HepG2 (cell line): Measurements from ENCODE around the gene GYPC. TPM values are rescaled to one million over a fixed set of nuclear protein-coding genes. Genes with fewer than 3 reads are reported as not detected.

Experiments used
- ATAC-seq: fragments of 200-7000 bp; cut with Tn5 transposase; 3 replicates; pipeline ENCODE4 v1.9.1; 2020; ENCODE audit warnings: mild to moderate bottlenecking, moderate library complexity
- BruUV-seq: library from RNA; stranded (reverse); fragments of 400-500 nt; replicated peaks from 2 replicates; lab custom pipeline; 2021; lab: Mats Ljungman, UMichigan
- CTCF ChIA-PET: fragments of 300-600 bp; formaldehyde crosslinking; extraction: SDS; loops from one replicate; lab custom pipeline; 2021; ENCODE audit warnings: low total read pairs, inconsistent platforms, low intra/inter-chr PET ratio; lab: Yijun Ruan, JAX
- POLR2A ChIA-PET: fragments of 350-600 bp; sonication (Branson Sonifier 250); formaldehyde crosslinking; loops from one replicate; lab custom pipeline; 2020; ENCODE audit warnings: antibody characterized with exemption, inconsistent platforms; lab: Yijun Ruan, JAX
- DNase-seq: peaks from one replicate; pipeline ENCODE4 v3.0.0-alpha.2; 2015; ENCODE audit warnings: low spot score
- FAIRE-seq: peaks from 3 replicates; lab custom pipeline; 2011; peaks lifted over from hg19 to GRCh38; lab: Jason Lieb, UNC
- H2AFZ ChIP-seq: one replicate; pipeline ENCODE4 v1.6.1; 2011; ENCODE audit warnings: low read length, inconsistent platforms
- H3K27ac ChIP-seq: fragments of 300-600 bp; 3 replicates; pipeline ENCODE4 v1.8.0; 2011; ENCODE audit warnings: mixed run types, mild to moderate bottlenecking, mixed read lengths, low read length, inconsistent platforms; ENCODE audit not compliant: insufficient read depth; ENCODE audit errors: extremely low read length
- H3K27me3 ChIP-seq, 2 experiments: fragments of 200-600 bp in 1 of 2; 2 replicates in 1 of 2; 3 replicates in 1 of 2; pipeline versions ENCODE4 v1.6.0 to v1.8.0; 2011; ENCODE audit warnings: low read length in 2 of 2, mild to moderate bottlenecking in 2 of 2, moderate library complexity in 2 of 2, inconsistent platforms in 1 of 2; ENCODE audit not compliant: insufficient read depth in 2 of 2, control insufficient read depth in 1 of 2
- H3K36me3 ChIP-seq, 2 experiments: fragments of 200-600 bp in 1 of 2; replicated peaks in 1 of 2; 2 replicates in 1 of 2; 3 replicates in 1 of 2; pipeline versions ENCODE4 v1.5.1 to v1.8.0; 2011; ENCODE audit warnings: low read length in 2 of 2, inconsistent platforms in 1 of 2; ENCODE audit not compliant: insufficient read depth in 2 of 2, control insufficient read depth in 1 of 2
- H3K4me1 ChIP-seq: 2 replicates; pipeline ENCODE4 v1.5.1; 2012; ENCODE audit warnings: low read length, inconsistent platforms; ENCODE audit not compliant: insufficient read depth
- H3K4me2 ChIP-seq: 2 replicates; pipeline ENCODE4 v1.6.0; 2011; ENCODE audit warnings: low read depth, low read length, inconsistent platforms
- H3K4me3 ChIP-seq, 3 experiments: fragments of 200-600 bp in 1 of 3; sonication (generic), shearing (Covaris generic) in 1 of 3; replicated peaks in 1 of 3; 2 replicates each; pipeline ENCODE4 v1.5.1; 2011 to 2016; ENCODE audit warnings: low read length in 3 of 3, inconsistent platforms in 2 of 3, low read depth in 2 of 3, mild to moderate bottlenecking in 2 of 3, control low read depth in 1 of 3, mixed read lengths in 1 of 3; ENCODE audit not compliant: insufficient read depth in 1 of 3
- H3K79me2 ChIP-seq: one replicate; pipeline ENCODE4 v1.6.1; 2011; ENCODE audit warnings: low read length, inconsistent platforms; ENCODE audit not compliant: insufficient read depth
- H3K9ac ChIP-seq: 2 replicates; pipeline ENCODE4 v1.6.0; 2011; ENCODE audit warnings: mild to moderate bottlenecking, low read depth, low read length, inconsistent platforms; ENCODE audit not compliant: insufficient read depth
- H3K9me3 ChIP-seq: 2 replicates; pipeline ENCODE4 v1.5.1; 2012; ENCODE audit warnings: mild to moderate bottlenecking, low read length
- H4K20me1 ChIP-seq: 2 replicates; pipeline ENCODE4 v1.6.0; 2011; ENCODE audit warnings: inconsistent platforms, mild to moderate bottlenecking, low read length, moderate library complexity; ENCODE audit not compliant: insufficient read depth
- ELF1 ChIP-seq: sonication (generic); formaldehyde crosslinking; IDR thresholded peaks from 2 replicates; pipeline ENCODE4 v1.4.0; 2020; ENCODE audit warnings: missing genetic modification reagents
- FOXP1 ChIP-seq, 2 experiments: fragments of 450-650 bp in 1 of 2; IDR thresholded peaks; 2 replicates each; pipeline ENCODE4 v1.6.1; 2017 to 2018; ENCODE audit warnings: antibody characterized with exemption in 1 of 2
- MAFK ChIP-seq, 2 experiments: IDR thresholded peaks in 1 of 2; conservative IDR thresholded peaks in 1 of 2; 2 replicates each; pipeline ENCODE4 v1.6.1; 2011; ENCODE audit warnings: improper control_type of control experiment in 2 of 2, low read length in 2 of 2
- NFIB ChIP-seq: sonication (generic); formaldehyde crosslinking; IDR thresholded peaks from 2 replicates; pipeline ENCODE4 v1.9.0; 2021; ENCODE audit warnings: missing genetic modification reagents, mild to moderate bottlenecking, borderline replicate concordance
- ONECUT2 ChIP-seq: sonication (generic); formaldehyde crosslinking; IDR thresholded peaks from 2 replicates; pipeline ENCODE4 v1.4.0; 2020; ENCODE audit warnings: missing genetic modification reagents
- RORA ChIP-seq: sonication (generic); formaldehyde crosslinking; IDR thresholded peaks from 2 replicates; pipeline ENCODE4 v1.5.0; 2020; ENCODE audit warnings: mild to moderate bottlenecking, missing genetic modification reagents, moderate library complexity
- ZBTB3 ChIP-seq: sonication (generic); formaldehyde crosslinking; IDR thresholded peaks from 2 replicates; pipeline ENCODE4 v1.4.0; 2020; ENCODE audit warnings: low read depth, mild to moderate bottlenecking, moderate library complexity, missing genetic modification reagents, borderline replicate concordance
- ZNF136 ChIP-seq: sonication (generic); formaldehyde crosslinking; IDR thresholded peaks from 2 replicates; pipeline ENCODE4 v1.8.1; 2022; ENCODE audit warnings: low read depth, mild to moderate bottlenecking, moderate library complexity, missing genetic modification reagents
- ZNF296 ChIP-seq: sonication (generic); formaldehyde crosslinking; conservative IDR thresholded peaks from 2 replicates; pipeline ENCODE4 v1.5.0; 2020; ENCODE audit warnings: mild to moderate bottlenecking, missing genetic modification reagents
- WGBS: methylation state at CpG from one replicate; pipeline ENCODE4 v1.1.6; 2017; ENCODE audit warnings: low lambda C conversion rate; 5-methylcytosine and 5-hydroxymethylcytosine counted together
- in situ Hi-C: cut with HindIII; loops from 2 replicates; pipeline ENCODE4 v1.10.0; 2017; ENCODE audit warnings: low pct_unique_long_range_greater_than_20kb; ENCODE audit not compliant: extremely low pct_ligation_motif_present
- intact Hi-C: fragments of 100-400 bp; cut with micrococcal nuclease; formaldehyde crosslinking; loops from one replicate; pipeline ENCODE4 v1.10.0; 2022; ENCODE audit not compliant: unreplicated experiment
- polyA plus RNA-seq, 8 experiments: library from polyadenylated mRNA; depleted of rRNA in 3 of 8; stranded (reverse) in 7 of 8; unstranded in 1 of 8; fragments of >200 nt; fragmentation: Illumina TruSeq in 4 of 8; extraction: Trizol in 4 of 8; gene quantifications; 2 replicates each; pipeline versions ENCODE4 v1.2.1 to v1.2.3, GENCODE V29; 2011 to 2016; ENCODE audit warnings: low read depth in 4 of 8, missing spikeins in 1 of 8, mixed read lengths in 1 of 8; ENCODE audit not compliant: insufficient read depth in 1 of 8
- total RNA-seq, 5 experiments: library from RNA; depleted of rRNA; stranded (reverse); fragments of >200 nt; fragmentation: Illumina TruSeq; extraction: Trizol; gene quantifications; 2 replicates each; pipeline ENCODE4 v1.2.3, GENCODE V29; 2016; ENCODE audit warnings: low read depth in 1 of 5
- TF ChIP-seq, protein P1 (sequence below): sonication (generic); formaldehyde crosslinking; IDR thresholded peaks from 2 replicates; pipeline ENCODE4 v1.9.0; 2021; ENCODE audit warnings: missing genetic modification reagents, mild to moderate bottlenecking, borderline replicate concordance
- TF ChIP-seq, protein P2 (sequence below): sonication (generic); formaldehyde crosslinking; IDR thresholded peaks from 2 replicates; pipeline ENCODE4 v1.5.0; 2020; ENCODE audit warnings: mild to moderate bottlenecking, missing genetic modification reagents
- TF ChIP-seq, protein P3 (sequence below): sonication (generic); formaldehyde crosslinking; IDR thresholded peaks from 2 replicates; pipeline ENCODE4 v1.4.0; 2020; ENCODE audit warnings: mild to moderate bottlenecking, missing genetic modification reagents
- TF ChIP-seq, protein P4 (sequence below): sonication (generic); formaldehyde crosslinking; IDR thresholded peaks from 2 replicates; pipeline ENCODE4 v1.8.0; 2022; ENCODE audit warnings: mild to moderate bottlenecking, missing genetic modification reagents, moderate library complexity
- TF ChIP-seq, protein P5 (sequence below): sonication (generic); formaldehyde crosslinking; conservative IDR thresholded peaks from 2 replicates; pipeline ENCODE4 v1.8.0; 2022; ENCODE audit warnings: missing genetic modification reagents

Gene GYPC
- total and polyA plus RNA-seq, 2 of the 13 experiments (the other 11 are each of a cell fraction or from before 2014, with no cell fraction given): not detected

DNA sequence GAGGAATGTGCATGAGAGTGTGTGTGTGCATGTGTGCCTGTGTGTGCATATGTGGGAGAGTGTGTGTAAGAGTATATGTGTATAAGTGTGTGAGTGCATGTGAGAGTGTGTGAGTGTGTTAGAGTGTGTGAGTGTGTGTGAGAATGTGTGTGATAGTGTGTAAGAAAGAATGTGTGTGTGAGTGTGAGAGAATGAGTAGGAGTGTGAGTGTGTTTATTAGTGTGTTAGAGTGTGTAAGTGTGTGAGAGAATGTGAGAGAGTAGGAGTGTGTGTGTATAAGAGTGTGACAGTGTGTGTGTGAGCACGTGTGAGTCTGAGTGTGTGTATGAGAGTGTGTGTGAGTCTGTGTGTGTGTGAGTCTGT is 21.2 kb downstream of the GYPC start (continued):
- TF ChIP-seq ZBTB3: no peak

DNA sequence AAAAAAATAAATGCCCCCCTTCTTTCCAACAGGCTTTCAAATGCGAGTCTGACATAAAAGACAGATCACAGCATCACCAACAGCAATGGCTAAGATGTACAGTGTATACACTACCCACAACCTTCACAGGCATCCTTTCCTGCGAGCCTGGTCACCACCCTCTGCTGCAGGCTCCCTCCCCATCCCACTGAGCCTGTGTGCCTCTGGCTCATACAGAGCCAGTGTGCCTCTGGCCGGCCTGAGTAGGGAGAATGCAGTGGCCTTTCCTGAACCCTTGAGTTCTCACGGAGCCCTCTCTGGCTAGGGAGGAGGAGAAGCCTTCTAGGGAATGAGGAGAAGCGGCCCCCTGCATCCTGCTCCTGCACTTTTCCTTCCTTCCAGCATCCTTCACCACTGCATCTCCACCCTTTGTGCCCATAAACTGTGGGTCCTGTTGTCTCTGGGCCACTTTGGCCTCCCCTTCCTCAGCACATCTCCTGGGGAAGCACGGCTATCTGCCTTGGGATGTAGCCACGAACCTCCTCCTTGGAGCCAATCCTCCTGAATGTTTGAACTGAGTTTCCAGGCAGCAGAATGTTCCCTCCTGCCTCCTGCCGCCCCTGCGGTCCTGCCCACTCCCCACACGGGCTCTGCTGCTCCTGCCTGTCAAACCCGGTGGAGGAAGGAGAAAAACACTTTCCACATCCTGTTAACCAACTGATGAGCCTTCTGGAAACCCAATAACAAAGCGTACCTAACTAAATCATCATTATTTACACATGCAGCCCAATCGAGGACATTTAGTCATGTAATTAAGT is 22.5 kb downstream of the GYPC start:
- no peak overlapping the region for H3K27ac ChIP-seq
- no peak for FAIRE-seq
- H3K9me3 ChIP-seq: peaks cover 22% of the 10 kb centered on the region
- H3K79me2 ChIP-seq: no peaks in the 10 kb centered on the region
- H3K9ac ChIP-seq: no peak overlapping the region
- ChIA-PET POLR2A (no interaction called here), CTCF (no interaction called here)
- H3K4me3 ChIP-seq: no peak overlapping the region
- H4K20me1 ChIP-seq: no peaks in the 10 kb centered on the region
- no peak overlapping the region for H3K4me2 ChIP-seq
- H3K36me3 ChIP-seq: no peaks in the 10 kb centered on the region
- H3K4me1 ChIP-seq: no peaks in the 10 kb centered on the region
- peaks cover 0 to 41% of the 10 kb centered on the region in 2 experiments; a peak in 2 of 5 replicates for H3K27me3 ChIP-seq
- ATAC-seq: no peak; the same call in 2 of the 3 replicates
- no peak for DNase-seq
- intact Hi-C loops (no loop called here), in situ Hi-C loops (no loop called here)
- no peak overlapping the region for H2AFZ ChIP-seq
- WGBS: 4% methylated on average over 12 of the region's 13 CpGs
- no TSS peak for BruUV-seq
- TF ChIP-seq FOXP1 (IDR thresholded peaks at IDR 0.05) (no peak), FOXP1 (CRISPR knock-in tag; IDR thresholded peaks at IDR 0.05) (no peak), NFIB (CRISPR knock-in tag) (no peak), ZNF296 (CRISPR knock-in tag) (no peak), MAFK (conservative IDR thresholded peaks at IDR 0.05 in 1 of 2, IDR thresholded peaks at IDR 0.05 in 1 of 2; ENCODE audit: low read length in 2 of 2) (no peak), ELF1 (CRISPR knock-in tag) (no peak), ONECUT2 (CRISPR knock-in tag) (no peak), RORA (no peak), ZNF136 (CRISPR knock-in tag) (no peak)
- TF ChIP-seq, protein P1, sequence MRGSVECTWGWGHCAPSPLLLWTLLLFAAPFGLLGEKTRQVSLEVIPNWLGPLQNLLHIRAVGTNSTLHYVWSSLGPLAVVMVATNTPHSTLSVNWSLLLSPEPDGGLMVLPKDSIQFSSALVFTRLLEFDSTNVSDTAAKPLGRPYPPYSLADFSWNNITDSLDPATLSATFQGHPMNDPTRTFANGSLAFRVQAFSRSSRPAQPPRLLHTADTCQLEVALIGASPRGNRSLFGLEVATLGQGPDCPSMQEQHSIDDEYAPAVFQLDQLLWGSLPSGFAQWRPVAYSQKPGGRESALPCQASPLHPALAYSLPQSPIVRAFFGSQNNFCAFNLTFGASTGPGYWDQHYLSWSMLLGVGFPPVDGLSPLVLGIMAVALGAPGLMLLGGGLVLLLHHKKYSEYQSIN (CRISPR knock-in tag): no peak
- TF ChIP-seq, protein P2, sequence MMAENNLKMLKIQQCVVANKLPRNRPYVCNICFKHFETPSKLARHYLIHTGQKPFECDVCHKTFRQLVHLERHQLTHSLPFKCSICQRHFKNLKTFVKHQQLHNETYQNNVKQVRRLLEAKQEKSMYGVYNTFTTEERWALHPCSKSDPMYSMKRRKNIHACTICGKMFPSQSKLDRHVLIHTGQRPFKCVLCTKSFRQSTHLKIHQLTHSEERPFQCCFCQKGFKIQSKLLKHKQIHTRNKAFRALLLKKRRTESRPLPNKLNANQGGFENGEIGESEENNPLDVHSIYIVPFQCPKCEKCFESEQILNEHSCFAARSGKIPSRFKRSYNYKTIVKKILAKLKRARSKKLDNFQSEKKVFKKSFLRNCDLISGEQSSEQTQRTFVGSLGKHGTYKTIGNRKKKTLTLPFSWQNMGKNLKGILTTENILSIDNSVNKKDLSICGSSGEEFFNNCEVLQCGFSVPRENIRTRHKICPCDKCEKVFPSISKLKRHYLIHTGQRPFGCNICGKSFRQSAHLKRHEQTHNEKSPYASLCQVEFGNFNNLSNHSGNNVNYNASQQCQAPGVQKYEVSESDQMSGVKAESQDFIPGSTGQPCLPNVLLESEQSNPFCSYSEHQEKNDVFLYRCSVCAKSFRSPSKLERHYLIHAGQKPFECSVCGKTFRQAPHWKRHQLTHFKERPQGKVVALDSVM (CRISPR knock-in tag): no peak
- TF ChIP-seq, protein P3, sequence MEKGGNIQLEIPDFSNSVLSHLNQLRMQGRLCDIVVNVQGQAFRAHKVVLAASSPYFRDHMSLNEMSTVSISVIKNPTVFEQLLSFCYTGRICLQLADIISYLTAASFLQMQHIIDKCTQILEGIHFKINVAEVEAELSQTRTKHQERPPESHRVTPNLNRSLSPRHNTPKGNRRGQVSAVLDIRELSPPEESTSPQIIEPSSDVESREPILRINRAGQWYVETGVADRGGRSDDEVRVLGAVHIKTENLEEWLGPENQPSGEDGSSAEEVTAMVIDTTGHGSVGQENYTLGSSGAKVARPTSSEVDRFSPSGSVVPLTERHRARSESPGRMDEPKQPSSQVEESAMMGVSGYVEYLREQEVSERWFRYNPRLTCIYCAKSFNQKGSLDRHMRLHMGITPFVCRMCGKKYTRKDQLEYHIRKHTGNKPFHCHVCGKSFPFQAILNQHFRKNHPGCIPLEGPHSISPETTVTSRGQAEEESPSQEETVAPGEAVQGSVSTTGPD (CRISPR knock-in tag): no peak
- TF ChIP-seq, protein P4, sequence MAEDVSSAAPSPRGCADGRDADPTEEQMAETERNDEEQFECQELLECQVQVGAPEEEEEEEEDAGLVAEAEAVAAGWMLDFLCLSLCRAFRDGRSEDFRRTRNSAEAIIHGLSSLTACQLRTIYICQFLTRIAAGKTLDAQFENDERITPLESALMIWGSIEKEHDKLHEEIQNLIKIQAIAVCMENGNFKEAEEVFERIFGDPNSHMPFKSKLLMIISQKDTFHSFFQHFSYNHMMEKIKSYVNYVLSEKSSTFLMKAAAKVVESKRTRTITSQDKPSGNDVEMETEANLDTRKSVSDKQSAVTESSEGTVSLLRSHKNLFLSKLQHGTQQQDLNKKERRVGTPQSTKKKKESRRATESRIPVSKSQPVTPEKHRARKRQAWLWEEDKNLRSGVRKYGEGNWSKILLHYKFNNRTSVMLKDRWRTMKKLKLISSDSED (CRISPR knock-in tag): no peak
- TF ChIP-seq, protein P5, sequence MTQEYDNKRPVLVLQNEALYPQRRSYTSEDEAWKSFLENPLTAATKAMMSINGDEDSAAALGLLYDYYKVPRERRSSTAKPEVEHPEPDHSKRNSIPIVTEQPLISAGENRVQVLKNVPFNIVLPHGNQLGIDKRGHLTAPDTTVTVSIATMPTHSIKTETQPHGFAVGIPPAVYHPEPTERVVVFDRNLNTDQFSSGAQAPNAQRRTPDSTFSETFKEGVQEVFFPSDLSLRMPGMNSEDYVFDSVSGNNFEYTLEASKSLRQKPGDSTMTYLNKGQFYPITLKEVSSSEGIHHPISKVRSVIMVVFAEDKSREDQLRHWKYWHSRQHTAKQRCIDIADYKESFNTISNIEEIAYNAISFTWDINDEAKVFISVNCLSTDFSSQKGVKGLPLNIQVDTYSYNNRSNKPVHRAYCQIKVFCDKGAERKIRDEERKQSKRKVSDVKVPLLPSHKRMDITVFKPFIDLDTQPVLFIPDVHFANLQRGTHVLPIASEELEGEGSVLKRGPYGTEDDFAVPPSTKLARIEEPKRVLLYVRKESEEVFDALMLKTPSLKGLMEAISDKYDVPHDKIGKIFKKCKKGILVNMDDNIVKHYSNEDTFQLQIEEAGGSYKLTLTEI (CRISPR knock-in tag): no peak
